H7 (cell line): ENCODE data around the gene ZBTB32. TPM values are rescaled to one million over a fixed set of nuclear protein-coding genes. Genes with fewer than 3 reads are reported as not detected.

Source experiments
- DNase-seq: peaks from one replicate; pipeline ENCODE4 v3.0.0; 2012
- H3K27me3 ChIP-seq: 2 replicates; pipeline ENCODE4 v1.6.0; 2011; ENCODE audit warnings: mild to moderate bottlenecking, low read length; ENCODE audit not compliant: control insufficient read depth, insufficient read depth
- H3K36me3 ChIP-seq: replicated peaks from 2 replicates; pipeline ENCODE4 v1.5.1; 2011; ENCODE audit warnings: low read length; ENCODE audit not compliant: control insufficient read depth, insufficient read depth
- H3K4me3 ChIP-seq: 2 replicates; pipeline ENCODE4 v1.5.1; 2011; ENCODE audit warnings: low read depth, mild to moderate bottlenecking, control low read depth, low read length, moderate library complexity; ENCODE audit not compliant: insufficient read depth
- total RNA-seq: library from RNA; depleted of rRNA; stranded (reverse); fragments of >200 nt; shearing (Covaris generic); gene quantifications from 2 replicates; pipeline ENCODE4 v1.2.3, GENCODE V29; 2014; rRNA removed

The ZBTB32 gene
- total RNA-seq, 1 experiment from 2014 or later = not detected

- Histone ChIP-seq H3K27me3 (peaks cover 13% of the 10 kb centered on the region), H3K36me3 (no peaks in the 10 kb centered on the region; the same call in none of the 2 replicates), H3K4me3 (peak overlapping the region; percentile 47)
- no peak for DNase-seq
Observed at GRCh38 chr19:35755131-35755549, 50.8 kb downstream of the ZBTB32 start.

DNA sequence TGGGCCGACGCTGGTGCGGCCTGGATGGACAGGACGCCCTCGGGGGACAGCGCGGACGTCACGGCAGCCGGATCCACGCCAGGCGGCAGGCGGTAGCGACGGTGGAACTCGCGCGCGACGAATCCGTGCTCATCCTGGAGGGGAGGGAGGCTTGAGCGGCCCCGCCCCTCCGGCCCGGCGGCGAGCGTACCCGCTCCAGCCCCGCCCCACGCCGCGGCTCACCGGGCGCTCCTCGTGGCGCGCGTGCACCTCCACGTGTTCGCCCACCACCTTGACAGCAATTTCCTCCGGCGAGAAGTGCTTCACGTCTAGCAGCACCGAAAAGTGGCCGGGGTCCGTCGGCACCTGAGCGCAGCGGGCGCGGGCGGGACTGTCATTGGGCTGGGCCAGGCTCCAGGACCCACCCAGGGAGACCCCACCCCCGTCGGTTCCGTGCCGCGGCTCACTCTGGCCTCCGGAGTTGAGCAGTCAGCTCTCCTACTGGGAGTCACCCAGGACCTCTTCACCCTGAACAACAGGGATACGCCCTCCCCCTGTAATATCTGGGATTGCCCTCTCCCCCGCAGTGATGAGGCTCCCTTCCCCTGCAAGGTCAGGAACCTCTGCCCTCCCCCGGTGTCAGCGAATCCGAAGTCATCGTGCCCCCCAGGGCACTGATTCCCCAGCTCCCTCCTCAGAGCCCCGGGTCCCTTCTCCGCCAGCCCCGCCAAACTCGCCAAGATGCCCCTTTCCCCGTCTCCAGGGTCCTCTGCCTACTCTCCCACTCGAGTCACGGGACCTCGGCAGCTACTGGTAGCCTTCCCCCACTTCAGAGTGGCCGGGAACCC is 51.4 kb downstream of the ZBTB32 start:
- Histone ChIP-seq H3K4me3 (peak overlapping the region; percentile 47), H3K27me3 (peaks cover 13% of the 10 kb centered on the region), H3K36me3 (no peaks in the 10 kb centered on the region; the same call in none of the 2 replicates)
- peak; percentile 81 for DNase-seq

GRCh38 chr19:35756377-35757230 is 52.2 kb downstream of the ZBTB32 start, which contains the start of gene HSPB6:
TSS of gene HSPB6 (minus strand) at chr19:35757029. CDS start at chr19:35757008, 21 bp downstream.
- peak; percentile 77 for DNase-seq
- H3K4me3 ChIP-seq = peak within 1 kb of the TSS; percentile 47
- no peaks in the 10 kb centered on the region; the same call in none of the 2 replicates for H3K36me3 ChIP-seq
- H3K27me3 ChIP-seq = peaks cover 13% of the 10 kb centered on the region

- H3K36me3 ChIP-seq = peaks cover 5% of the 10 kb centered on the region
- H3K4me3 ChIP-seq = peak overlapping the region; percentile 47
- peaks cover 13% of the 10 kb centered on the region for H3K27me3 ChIP-seq
- DNase-seq = peak; percentile 74
Observed at GRCh38 chr19:35757231-35757748, 52.9 kb downstream of the ZBTB32 start.

- peaks cover 8% of the 10 kb centered on the region for H3K36me3 ChIP-seq
- H3K4me3 ChIP-seq = peak within 1 kb of the TSS; percentile 97
- peak; percentile 99 for DNase-seq
- peaks cover 13% of the 10 kb centered on the region for H3K27me3 ChIP-seq
Observed at GRCh38 chr19:35757749-35758608, 53.6 kb downstream of the ZBTB32 start, which contains the start of gene PROSER3. TSS of gene PROSER3 (plus strand) at chr19:35758176. CDS start at chr19:35758216, 40 bp downstream.

GRCh38 chr19:35759697-35760096 is 55.3 kb downstream of the ZBTB32 start:
- peaks cover 13% of the 10 kb centered on the region for H3K27me3 ChIP-seq
- DNase-seq = no peak
- H3K36me3 ChIP-seq = peaks cover 12% of the 10 kb centered on the region
- no peak overlapping the region for H3K4me3 ChIP-seq

GRCh38 chr19:35760711-35761349 is 56.5 kb downstream of the ZBTB32 start:
- Histone ChIP-seq H3K27me3 (peaks cover 6% of the 10 kb centered on the region), H3K4me3 (no peak overlapping the region), H3K36me3 (peaks cover 12% of the 10 kb centered on the region)
- no peak for DNase-seq

DNA sequence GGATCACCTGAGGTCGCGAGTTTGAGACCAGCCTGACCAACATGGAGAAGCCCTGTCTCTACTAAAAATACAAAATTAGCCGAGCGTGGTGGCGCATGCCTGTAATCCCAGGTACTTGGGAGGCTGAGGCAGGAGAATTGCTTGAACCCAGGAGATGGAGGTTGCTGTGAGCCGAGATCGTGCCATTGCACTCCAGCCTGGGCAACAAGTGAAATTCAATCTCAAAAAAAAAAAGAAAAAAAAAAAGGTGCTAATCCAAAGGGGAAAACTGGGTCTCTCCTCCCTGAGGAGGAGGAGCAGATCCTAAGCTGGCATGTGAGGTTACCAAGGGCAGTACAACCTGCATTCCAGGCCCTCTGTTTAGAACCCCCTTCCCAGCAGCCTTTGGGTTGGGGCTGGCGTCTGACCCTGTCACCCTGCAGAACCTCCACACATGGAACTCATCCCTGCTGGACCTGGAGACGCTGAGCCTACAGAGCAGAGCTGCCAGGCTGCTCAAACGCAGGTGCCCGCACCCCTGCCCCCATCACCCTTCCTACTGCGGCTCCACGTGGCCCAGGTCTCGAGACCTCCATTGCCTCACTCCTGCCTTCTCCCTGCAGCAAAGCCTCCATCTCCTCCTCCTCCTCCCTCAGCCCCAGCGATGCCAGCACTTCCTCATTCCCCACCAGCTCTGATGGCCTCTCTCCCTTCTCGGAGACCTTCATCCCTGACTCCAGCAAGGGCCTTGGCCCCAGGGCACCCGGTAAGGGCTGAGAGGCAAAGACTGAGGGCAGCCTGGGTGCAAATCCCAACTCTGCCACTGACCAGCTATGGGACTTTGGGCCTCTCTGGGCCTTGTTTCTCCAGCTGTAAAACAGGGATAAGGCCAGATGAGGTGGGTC is 60.3 kb downstream of the ZBTB32 start:
- Histone ChIP-seq H3K4me3 (no peak overlapping the region), H3K27me3 (no peaks in the 10 kb centered on the region), H3K36me3 (peaks cover 12% of the 10 kb centered on the region)
- no peak for DNase-seq

Other genes with a start within 250 kb of the ZBTB32 start
- gene KRTDAP, start 214.1 kb upstream of the ZBTB32 start, total RNA-seq = 0.44 and 0.52 TPM in 2 replicates
- gene DMKN, start 190.9 kb upstream of the ZBTB32 start, total RNA-seq = 179 and 182 TPM in 2 replicates
- not detected in 2 replicates for gene SBSN, start 176.2 kb upstream of the ZBTB32 start, total RNA-seq
- 0.07 TPM in 1 of 2 replicates, not detected in the other for gene GAPDHS, start 171.1 kb upstream of the ZBTB32 start, total RNA-seq
- gene TMEM147, start 158.9 kb upstream of the ZBTB32 start, total RNA-seq = 208 and 225 TPM in 2 replicates
- gene ATP4A, start 140.9 kb upstream of the ZBTB32 start, total RNA-seq = 0.21 TPM in 1 of 2 replicates, not detected in the other
- gene PMIS2, start 118.4 kb upstream of the ZBTB32 start, total RNA-seq = not detected in 2 replicates
- gene HAUS5, start 91.8 kb upstream of the ZBTB32 start, total RNA-seq = 25.6 and 27.4 TPM in 2 replicates
- 75.0 and 81.4 TPM in 2 replicates for gene RBM42, start 75.5 kb upstream of the ZBTB32 start, total RNA-seq
- 0.35 and 0.81 TPM in 2 replicates for gene ETV2, start 62.8 kb upstream of the ZBTB32 start, total RNA-seq
- gene COX6B1, start 56.2 kb upstream of the ZBTB32 start, total RNA-seq = 500 and 605 TPM in 2 replicates
- 0.14 and 0.74 TPM in 2 replicates for gene UPK1A, start 38.0 kb upstream of the ZBTB32 start, total RNA-seq
- 12.9 and 16.3 TPM in 2 replicates for gene KMT2B, start 13.4 kb downstream of the ZBTB32 start, total RNA-seq
- 11.5 and 15.2 TPM in 2 replicates for gene IGFLR1, start 37.9 kb downstream of the ZBTB32 start, total RNA-seq
- 11.6 and 13.4 TPM in 2 replicates for gene U2AF1L4, start 40.9 kb downstream of the ZBTB32 start, total RNA-seq
- 53.2 and 58.6 TPM in 2 replicates for gene PSENEN, start 41.1 kb downstream of the ZBTB32 start, total RNA-seq
- 5.0 and 17.2 TPM in 2 replicates for gene LIN37, start 44.0 kb downstream of the ZBTB32 start, total RNA-seq
- 0.48 and 1.4 TPM in 2 replicates for gene HSPB6, start 52.5 kb downstream of the ZBTB32 start, total RNA-seq
- 6.8 and 14.0 TPM in 2 replicates for gene PROSER3, start 53.6 kb downstream of the ZBTB32 start, total RNA-seq
- 3.7 and 6.4 TPM in 2 replicates for gene ARHGAP33, start 71.0 kb downstream of the ZBTB32 start, total RNA-seq
- not detected in 2 replicates for gene PRODH2, start 108.3 kb downstream of the ZBTB32 start, total RNA-seq
- not detected in 2 replicates for gene NPHS1, start 147.9 kb downstream of the ZBTB32 start, total RNA-seq
- gene KIRREL2, start 152.4 kb downstream of the ZBTB32 start, total RNA-seq = 0.55 and 0.92 TPM in 2 replicates
- gene APLP1, start 164.0 kb downstream of the ZBTB32 start, total RNA-seq = 18.3 and 19.3 TPM in 2 replicates
- 6.8 and 7.5 TPM in 2 replicates for gene NFKBID, start 196.0 kb downstream of the ZBTB32 start, total RNA-seq
- 2.4 and 2.8 TPM in 2 replicates for gene HCST, start 198.0 kb downstream of the ZBTB32 start, total RNA-seq
- not detected in 2 replicates for gene TYROBP, start 203.7 kb downstream of the ZBTB32 start, total RNA-seq
- gene LRFN3, start 231.8 kb downstream of the ZBTB32 start, total RNA-seq = 9.9 and 13.4 TPM in 2 replicates